WTC11 (cell line): ENCODE measurements around the gene VEZF1. TPM values are rescaled to one million over a fixed set of nuclear protein-coding genes. Genes with fewer than 3 reads are reported as not detected.

ENCODE experiments used
- ATAC-seq: fragments of 200-7000 bp; cut with Tn5 transposase; 2 replicates; pipeline ENCODE4 v1.10.0; 2021; ENCODE audit warnings: mild to moderate bottlenecking, moderate library complexity
- CTCF ChIA-PET: fragments of 300-600 bp; sonication (Branson Sonifier 250); formaldehyde crosslinking; loops from one replicate; lab custom pipeline; 2021; ENCODE audit warnings: antibody characterized with exemption; lab: Charles Lee
- POLR2A ChIA-PET: fragments of 350-600 bp; sonication (Branson Sonifier 250); formaldehyde crosslinking; loops from one replicate; lab custom pipeline; 2021; ENCODE audit warnings: antibody characterized with exemption; lab: Charles Lee
- DNase-seq: peaks from one replicate; pipeline ENCODE4 v3.0.0; 2021; ENCODE audit warnings: low spot score
- H3K27ac Mint-ChIP-seq: 2 replicates; pipeline ENCODE4 v1.8.0; 2021; ENCODE audit warnings: mixed read lengths
- H3K27me3 Mint-ChIP-seq: 2 replicates; pipeline ENCODE4 v1.8.0; 2021; ENCODE audit warnings: low read depth, mild to moderate bottlenecking, moderate library complexity, mixed read lengths
- H3K36me3 Mint-ChIP-seq: 2 replicates; pipeline ENCODE4 v1.8.0; 2021; ENCODE audit warnings: mixed read lengths
- H3K4me1 Mint-ChIP-seq: 2 replicates; pipeline ENCODE4 v1.8.0; 2022; ENCODE audit warnings: mixed read lengths
- H3K4me3 Mint-ChIP-seq: 2 replicates; pipeline ENCODE4 v1.8.0; 2021; ENCODE audit warnings: mild to moderate bottlenecking, moderate library complexity, mixed read lengths
- H3K9me3 Mint-ChIP-seq: 2 replicates; pipeline ENCODE4 v1.8.0; 2021; ENCODE audit warnings: mixed read lengths
- AR ChIP-seq: fragments of 250-450 bp; sonication (Bioruptor Pico); IDR thresholded peaks from 2 replicates; pipeline ENCODE4 v1.9.0; 2021; ENCODE audit warnings: mild to moderate bottlenecking
- ARID4B ChIP-seq: sonication (generic); formaldehyde crosslinking; IDR thresholded peaks from 2 replicates; pipeline ENCODE4 v1.8.0; 2023; ENCODE audit warnings: missing genetic modification reagents, mild to moderate bottlenecking, borderline replicate concordance
- ATF1 ChIP-seq: sonication (generic); formaldehyde crosslinking; IDR thresholded peaks from 2 replicates; pipeline ENCODE4 v1.8.1; 2023; ENCODE audit warnings: mild to moderate bottlenecking, moderate library complexity, missing genetic modification reagents
- CTCF ChIP-seq: fragments of 200-600 bp; IDR thresholded peaks from 2 replicates; pipeline ENCODE4 v1.8.0; 2022; ENCODE audit warnings: antibody characterized with exemption
- ERG ChIP-seq: fragments of 250-450 bp; sonication (Bioruptor Pico); IDR thresholded peaks from 2 replicates; pipeline ENCODE4 v1.8.0; 2021; ENCODE audit warnings: mild to moderate bottlenecking
- IRF2 ChIP-seq: sonication (generic); formaldehyde crosslinking; IDR thresholded peaks from 2 replicates; pipeline ENCODE4 v1.8.0; 2022; ENCODE audit warnings: low read depth, missing genetic modification reagents, borderline replicate concordance
- NR2C2 ChIP-seq: sonication (generic); formaldehyde crosslinking; IDR thresholded peaks from 2 replicates; pipeline ENCODE4 v1.8.0; 2022; ENCODE audit warnings: mild to moderate bottlenecking, missing genetic modification reagents
- PRRX2 ChIP-seq: fragments of 250-450 bp; sonication (Bioruptor Pico); IDR thresholded peaks from 2 replicates; pipeline ENCODE4 v1.8.0; 2021; ENCODE audit warnings: mild to moderate bottlenecking
- SMAD4 ChIP-seq: sonication (generic); formaldehyde crosslinking; IDR thresholded peaks from 2 replicates; pipeline ENCODE4 v1.8.0; 2022; ENCODE audit warnings: mild to moderate bottlenecking, missing genetic modification reagents
- SP1 ChIP-seq: sonication (generic); formaldehyde crosslinking; conservative IDR thresholded peaks from 2 replicates; pipeline ENCODE4 v1.8.1; 2022; ENCODE audit warnings: missing genetic modification reagents
- USF2 ChIP-seq: sonication (generic); formaldehyde crosslinking; IDR thresholded peaks from 2 replicates; pipeline ENCODE4 v1.8.1; 2023; ENCODE audit warnings: mild to moderate bottlenecking, missing genetic modification reagents, moderate library complexity
- ZNF219 ChIP-seq: sonication (generic); formaldehyde crosslinking; IDR thresholded peaks from 2 replicates; pipeline ENCODE4 v1.8.0; 2023; ENCODE audit warnings: missing genetic modification reagents, mild to moderate bottlenecking, borderline replicate concordance
- ZNF263 ChIP-seq: sonication (generic); formaldehyde crosslinking; IDR thresholded peaks from 2 replicates; pipeline ENCODE4 v1.8.1; 2022; ENCODE audit warnings: low read depth, mild to moderate bottlenecking, moderate library complexity, missing genetic modification reagents
- ZNF281 ChIP-seq: sonication (generic); formaldehyde crosslinking; IDR thresholded peaks from 2 replicates; pipeline ENCODE4 v1.8.0; 2023; ENCODE audit warnings: mild to moderate bottlenecking, missing genetic modification reagents
- ZNF423 ChIP-seq: fragments of 250-450 bp; sonication (Bioruptor Pico); IDR thresholded peaks from 2 replicates; pipeline ENCODE4 v2.1.2; 2022; ENCODE audit warnings: mild to moderate bottlenecking, moderate library complexity
- total RNA-seq: library from RNA; stranded (reverse); gene quantifications from 3 replicates; pipeline ENCODE4 v1.2.3, GENCODE V29; 2021
- TF ChIP-seq, protein P1 (sequence below): sonication (generic); formaldehyde crosslinking; IDR thresholded peaks from 2 replicates; pipeline ENCODE4 v1.8.1; 2022; ENCODE audit warnings: missing genetic modification reagents, borderline replicate concordance
- TF ChIP-seq, protein P2 (sequence below): sonication (generic); formaldehyde crosslinking; IDR thresholded peaks from 2 replicates; pipeline ENCODE4 v1.8.0; 2023; ENCODE audit warnings: missing genetic modification reagents

VEZF1 gene
- total RNA-seq, 1 experiment from 2014 or later: 43.3 TPM

DNA sequence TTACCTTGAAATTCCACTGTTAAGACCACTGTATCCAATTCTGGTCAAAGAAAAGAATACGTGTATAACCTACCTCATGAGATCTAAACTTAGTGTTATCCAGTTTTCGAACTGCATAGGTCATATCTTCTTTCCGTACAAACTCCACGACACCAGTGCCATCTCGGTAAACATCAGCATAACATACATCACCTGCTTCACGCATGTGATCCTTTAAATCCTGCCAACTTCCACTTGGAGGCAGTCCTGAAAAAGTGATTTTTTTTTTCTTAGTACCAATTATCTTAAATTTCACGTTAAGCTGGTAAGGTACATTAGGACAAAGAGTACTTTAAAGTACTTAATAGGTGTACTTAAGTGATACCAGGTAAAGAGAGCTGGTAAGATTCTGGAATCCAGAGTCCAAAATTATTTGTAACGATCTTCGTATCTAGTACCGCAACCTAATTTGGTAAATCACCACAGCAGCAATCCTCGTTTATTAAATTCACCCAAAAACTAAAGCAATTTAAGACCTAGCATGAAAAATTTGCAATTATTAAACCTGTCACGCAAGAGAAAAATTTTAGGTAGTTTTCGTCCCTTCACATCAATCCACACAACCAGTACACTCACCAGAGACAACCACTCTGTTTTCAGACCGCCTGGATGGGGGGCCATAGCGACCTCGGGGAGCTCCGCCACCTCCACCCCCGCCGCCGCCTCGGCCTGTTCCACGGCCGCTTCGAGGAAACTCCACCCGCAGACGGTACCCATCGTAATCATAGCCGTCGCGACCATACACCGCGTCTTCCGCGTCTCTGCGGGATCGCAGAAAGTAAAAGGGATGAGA is 17.9 kb upstream of the VEZF1 start (continued):
- TF ChIP-seq ARID4B (no peak), SMAD4 (CRISPR knock-in tag) (no peak), IRF2 (CRISPR knock-in tag) (0 out of 2 replicates have a peak, but pooled peaks have one; percentile 60), SP1 (0 out of 2 replicates have a peak, but pooled peaks have one; percentile 30)
- TF ChIP-seq, protein P1, sequence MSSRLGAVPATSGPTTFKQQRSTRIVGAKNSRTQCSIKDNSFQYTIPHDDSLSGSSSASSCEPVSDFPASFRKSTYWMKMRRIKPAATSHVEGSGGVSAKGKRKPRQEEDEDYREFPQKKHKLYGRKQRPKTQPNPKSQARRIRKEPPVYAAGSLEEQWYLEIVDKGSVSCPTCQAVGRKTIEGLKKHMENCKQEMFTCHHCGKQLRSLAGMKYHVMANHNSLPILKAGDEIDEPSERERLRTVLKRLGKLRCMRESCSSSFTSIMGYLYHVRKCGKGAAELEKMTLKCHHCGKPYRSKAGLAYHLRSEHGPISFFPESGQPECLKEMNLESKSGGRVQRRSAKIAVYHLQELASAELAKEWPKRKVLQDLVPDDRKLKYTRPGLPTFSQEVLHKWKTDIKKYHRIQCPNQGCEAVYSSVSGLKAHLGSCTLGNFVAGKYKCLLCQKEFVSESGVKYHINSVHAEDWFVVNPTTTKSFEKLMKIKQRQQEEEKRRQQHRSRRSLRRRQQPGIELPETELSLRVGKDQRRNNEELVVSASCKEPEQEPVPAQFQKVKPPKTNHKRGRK: 0 out of 2 replicates have a peak, but pooled peaks have one; percentile 42
- TF ChIP-seq, all 79 proteins: peak for 3

DNA sequence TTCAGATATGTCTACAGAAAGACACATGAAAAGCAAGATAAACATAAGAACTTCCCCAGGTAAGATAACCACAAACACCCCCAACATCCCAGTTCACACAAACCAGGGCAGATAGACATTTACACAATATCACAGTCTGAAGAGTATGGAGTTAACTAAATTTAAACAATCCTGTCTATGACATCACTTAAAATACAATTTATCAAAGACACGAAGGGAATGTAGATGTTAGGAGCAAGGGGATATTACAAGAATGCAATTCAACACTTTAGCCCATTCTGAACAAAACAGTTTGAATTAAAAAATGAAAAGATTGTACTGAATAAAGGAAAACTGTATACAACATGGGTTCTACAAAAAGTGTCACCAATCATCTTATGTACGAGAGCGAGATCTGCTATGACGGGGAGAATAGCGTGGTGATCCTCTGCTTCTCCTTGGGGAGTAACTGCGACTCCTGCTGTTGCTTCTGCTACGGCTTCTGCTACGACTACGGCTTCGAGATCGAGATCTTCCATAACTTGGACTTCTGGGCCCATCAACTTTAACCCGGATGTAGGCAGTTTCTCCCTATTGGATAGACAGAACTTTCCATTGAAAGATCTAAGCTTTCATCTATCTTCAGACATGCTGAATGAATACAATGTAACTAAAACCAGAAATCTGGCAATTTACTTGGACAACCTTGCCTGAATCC is 17.1 kb upstream of the VEZF1 start:
- ATAC-seq: no peak
- Mint-ChIP-seq H3K36me3 (peaks cover 51% of the 10 kb centered on the region), H3K9me3 (no peaks in the 10 kb centered on the region), H3K4me1 (peaks cover 49% of the 10 kb centered on the region), H3K27ac (peak overlapping the region; percentile 100), H3K27me3 (no peaks in the 10 kb centered on the region), H3K4me3 (peak overlapping the region; percentile 100)
- no peak for DNase-seq
- ChIA-PET CTCF (no interaction called here), POLR2A (no interaction called here)
- TF ChIP-seq SMAD4 (CRISPR knock-in tag): no peak
- no peak for TF ChIP-seq AR (CRISPR knock-in tag)
- TF ChIP-seq PRRX2 (CRISPR knock-in tag): no peak
- no peak for TF ChIP-seq USF2
- no peak for TF ChIP-seq ERG
- TF ChIP-seq ZNF263: no peak
- TF ChIP-seq ZNF423 (CRISPR knock-in tag): no peak
- TF ChIP-seq CTCF: no peak
- no peak for TF ChIP-seq ZNF219 (CRISPR knock-in tag)
- TF ChIP-seq ZNF281 (CRISPR knock-in tag): no peak
- TF ChIP-seq, protein P2, sequence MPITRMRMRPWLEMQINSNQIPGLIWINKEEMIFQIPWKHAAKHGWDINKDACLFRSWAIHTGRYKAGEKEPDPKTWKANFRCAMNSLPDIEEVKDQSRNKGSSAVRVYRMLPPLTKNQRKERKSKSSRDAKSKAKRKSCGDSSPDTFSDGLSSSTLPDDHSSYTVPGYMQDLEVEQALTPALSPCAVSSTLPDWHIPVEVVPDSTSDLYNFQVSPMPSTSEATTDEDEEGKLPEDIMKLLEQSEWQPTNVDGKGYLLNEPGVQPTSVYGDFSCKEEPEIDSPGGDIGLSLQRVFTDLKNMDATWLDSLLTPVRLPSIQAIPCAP: no peak
- TF ChIP-seq ATF1: no peak
- TF ChIP-seq NR2C2 (CRISPR knock-in tag): no peak
